Skin of body (tissue), 2 donors: ENCODE measurements around the gene ANO4. TPM values are rescaled to one million over a fixed set of nuclear protein-coding genes. Genes with fewer than 3 reads are reported as not detected.

ENCODE experiments used
- DNase-seq: peaks from one replicate; lab custom pipeline; 2025; lab: John Stamatoyannopoulos, UW
- total RNA-seq: library from RNA; depleted of rRNA; stranded (reverse); fragments of >200 nt; gene quantifications from one replicate; pipeline ENCODE4 v1.2.3, GENCODE V29; 2014

ANO4 gene
- total RNA-seq: 0.20 TPM

- DNase-seq: no peak
Measured at GRCh38 chr12:100794441-100795173, at the start of gene ANO4. ANO4 (plus strand) TSS chr12:100794776; CDS start chr12:100901786, 107,010 bp downstream.

- DNase-seq: no peak
Measured at GRCh38 chr12:100745378-100746071, 49.1 kb upstream of the ANO4 start.

- no peak for DNase-seq
Measured at GRCh38 chr12:100752841-100753240, 41.7 kb upstream of the ANO4 start.

- no peak for DNase-seq
Measured at GRCh38 chr12:100753837-100754236, 40.7 kb upstream of the ANO4 start.

GRCh38 chr12:100755186-100755585 lies 39.4 kb upstream of the ANO4 start:
- no peak for DNase-seq

GRCh38 chr12:100758083-100758482 lies 36.5 kb upstream of the ANO4 start:
- DNase-seq: no peak

- no peak for DNase-seq
Measured at GRCh38 chr12:100767371-100767770, 27.2 kb upstream of the ANO4 start.

GRCh38 chr12:100767950-100768349 lies 26.6 kb upstream of the ANO4 start:
- no peak for DNase-seq

- DNase-seq: no peak
Measured at GRCh38 chr12:100778967-100779590, 15.5 kb upstream of the ANO4 start.

- DNase-seq: no peak
Measured at GRCh38 chr12:100789146-100789545, 5.4 kb upstream of the ANO4 start.

- DNase-seq: no peak
Measured at GRCh38 chr12:100789975-100790374, 4.6 kb upstream of the ANO4 start.

- no peak for DNase-seq
Measured at GRCh38 chr12:100790552-100790951, 4.0 kb upstream of the ANO4 start.

- DNase-seq: no peak
Measured at GRCh38 chr12:100793182-100793581, 1.4 kb upstream of the ANO4 start.

- DNase-seq: no peak
Measured at GRCh38 chr12:100795174-100795799, 711 bp downstream of the ANO4 start.

- DNase-seq: no peak
Measured at GRCh38 chr12:100795800-100796179, 1.2 kb downstream of the ANO4 start.

GRCh38 chr12:100796621-100797020 lies 2.0 kb downstream of the ANO4 start:
- no peak for DNase-seq

GRCh38 chr12:100797246-100797645 lies 2.7 kb downstream of the ANO4 start:
- no peak for DNase-seq

GRCh38 chr12:100797786-100798185 lies 3.2 kb downstream of the ANO4 start:
- no peak for DNase-seq

GRCh38 chr12:100798286-100799160 lies 3.9 kb downstream of the ANO4 start:
- DNase-seq: no peak

- DNase-seq: no peak
Measured at GRCh38 chr12:100799770-100800169, 5.2 kb downstream of the ANO4 start.

GRCh38 chr12:100800723-100801122 lies 6.1 kb downstream of the ANO4 start:
- no peak for DNase-seq
